ENCODE data around the gene PRKCH.
A peak's percentile ranks its signal among the peaks of the same experiment; 100 is the strongest.

Gene PRKCH

GRCh38 chr14:61470261-61470960 is 149.0 kb downstream of the PRKCH start:
- no peak for DNase-seq (ENCODE audit: insufficient read length, low spot score)
- no peak for FAIRE-seq

GRCh38 chr14:61470961-61471293 is 149.5 kb downstream of the PRKCH start:
- DNase-seq (ENCODE audit: insufficient read length, low spot score) (no peak), FAIRE-seq (no peak)

GRCh38 chr14:61471297-61472005 is 150.1 kb downstream of the PRKCH start:
- no peak for DNase-seq (ENCODE audit: insufficient read length, low spot score)
- no peak for FAIRE-seq

- FAIRE-seq (peak; percentile 78), DNase-seq (ENCODE audit: insufficient read length, low spot score) (no peak)
These were observed 150.8 kb downstream of the PRKCH start for GRCh38 chr14:61472011-61472672.

- DNase-seq (ENCODE audit: insufficient read length, low spot score) (no peak), FAIRE-seq (peak; percentile 31)
These were observed 151.5 kb downstream of the PRKCH start for GRCh38 chr14:61472801-61473376.

GRCh38 chr14:61474015-61474414 is 152.6 kb downstream of the PRKCH start:
- no peak for FAIRE-seq

GRCh38 chr14:61474701-61475100 is 153.3 kb downstream of the PRKCH start:
- FAIRE-seq: no peak
- no peak for DNase-seq (ENCODE audit: insufficient read length, low spot score)

More at GRCh38 chr14:61474015-61474414, 152.6 kb downstream of the PRKCH start:
- no peak for DNase-seq (ENCODE audit: insufficient read length, low spot score)

- FAIRE-seq (peak; percentile 53), DNase-seq (ENCODE audit: insufficient read length, low spot score) (peak; percentile 33)
These were observed 153.9 kb downstream of the PRKCH start for GRCh38 chr14:61475316-61475715.

- DNase-seq (ENCODE audit: insufficient read length, low spot score) (no peak), FAIRE-seq (peak; percentile 69)
These were observed 154.8 kb downstream of the PRKCH start for GRCh38 chr14:61476105-61476753.

- FAIRE-seq: peak; percentile 70
- DNase-seq (ENCODE audit: insufficient read length, low spot score): no peak
These were observed 155.5 kb downstream of the PRKCH start for GRCh38 chr14:61476754-61477410.

- DNase-seq (ENCODE audit: insufficient read length, low spot score) (no peak), FAIRE-seq (no peak)
These were observed 156.5 kb downstream of the PRKCH start for GRCh38 chr14:61477712-61478462.

GRCh38 chr14:61478971-61479473 is 157.6 kb downstream of the PRKCH start:
- peak; percentile 94 for FAIRE-seq
- no peak for DNase-seq (ENCODE audit: insufficient read length, low spot score)

- DNase-seq (ENCODE audit: insufficient read length, low spot score) (no peak), FAIRE-seq (no peak)
These were observed 158.5 kb downstream of the PRKCH start for GRCh38 chr14:61479746-61480502.

- no peak for DNase-seq (ENCODE audit: insufficient read length, low spot score)
- FAIRE-seq: no peak
These were observed 159.4 kb downstream of the PRKCH start for GRCh38 chr14:61480704-61481285.

GRCh38 chr14:61481701-61482100 is 160.3 kb downstream of the PRKCH start:
- no peak for FAIRE-seq
- DNase-seq (ENCODE audit: insufficient read length, low spot score): no peak

- FAIRE-seq (no peak), DNase-seq (ENCODE audit: insufficient read length, low spot score) (no peak)
These were observed 161.2 kb downstream of the PRKCH start for GRCh38 chr14:61482348-61483206.

GRCh38 chr14:61483476-61483875 is 162.1 kb downstream of the PRKCH start:
- DNase-seq (ENCODE audit: insufficient read length, low spot score) (no peak), FAIRE-seq (no peak)

GRCh38 chr14:61484031-61484430 is 162.7 kb downstream of the PRKCH start:
- DNase-seq (ENCODE audit: insufficient read length, low spot score) (no peak), FAIRE-seq (no peak)
